SK-N-MC (cell line): Measurements from ENCODE around the gene PLEKHM3.

Experiments used
- EZH2 ChIP-seq: fragments of 200-600 bp; sonication (generic); IDR thresholded peaks from one replicate; pipeline ENCODE4 v1.6.1; 2017; ENCODE audit warnings: antibody characterized with exemption
- FOXP2 ChIP-seq: optimal IDR thresholded peaks from 2 replicates; pipeline ENCODE3; 2011; ENCODE audit warnings: mild to moderate bottlenecking, moderate library complexity; ENCODE audit not compliant: insufficient read depth; ENCODE audit errors: extremely low read length, control extremely low read depth
- POLR2AphosphoS5 ChIP-seq: IDR thresholded peaks from 2 replicates; pipeline ENCODE4 v1.6.1; 2012; ENCODE audit warnings: mild to moderate bottlenecking, low read depth, low read length, borderline replicate concordance

DNA sequence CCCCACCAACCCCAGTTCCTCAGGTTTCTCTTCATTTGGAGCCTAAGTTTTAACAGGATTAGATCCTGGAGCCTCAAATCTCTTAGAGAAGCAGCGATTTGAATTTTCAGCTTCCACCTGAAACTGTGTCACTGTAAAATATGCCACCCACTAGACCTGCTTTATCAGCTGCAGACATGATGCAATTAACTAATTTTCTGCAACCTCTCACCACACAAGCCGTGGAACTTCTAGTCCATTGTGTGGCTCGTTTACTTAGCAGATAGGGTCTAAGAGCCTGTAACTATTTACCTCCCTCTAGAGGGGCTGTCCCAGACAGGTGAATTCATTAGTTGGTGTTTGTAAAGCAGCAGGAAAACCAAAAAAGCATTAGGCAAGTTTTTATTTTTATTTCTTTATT lies 224.1 kb downstream of the PLEKHM3 start:
- TF ChIP-seq EZH2 (no peak), POLR2AphosphoS5 (no peak), FOXP2 (no peak)
